Progenitor cell of endocrine pancreas (in vitro differentiated cells): ENCODE measurements around the gene UPP2. TPM values are rescaled to one million over a fixed set of nuclear protein-coding genes. Genes with fewer than 3 reads are reported as not detected.

Experiments
- DNase-seq: peaks from one replicate; pipeline ENCODE4 v3.0.0; 2021; ENCODE audit warnings: low spot score; ENCODE audit not compliant: unreplicated experiment
- H3K27ac Mint-ChIP-seq: 2 replicates; pipeline ENCODE4 v1.8.0; 2021; ENCODE audit warnings: mild to moderate bottlenecking, moderate library complexity, mixed read lengths
- H3K27me3 Mint-ChIP-seq: 2 replicates; pipeline ENCODE4 v1.8.0; 2021; ENCODE audit warnings: mixed read lengths
- H3K36me3 Mint-ChIP-seq: 2 replicates; pipeline ENCODE4 v1.8.0; 2022; ENCODE audit warnings: mixed read lengths; ENCODE audit not compliant: insufficient read depth
- H3K4me1 Mint-ChIP-seq: 2 replicates; pipeline ENCODE4 v1.8.0; 2021; ENCODE audit warnings: low read depth, mixed read lengths
- H3K4me3 Mint-ChIP-seq: 2 replicates; pipeline ENCODE4 v1.8.0; 2021; ENCODE audit warnings: low read depth, mild to moderate bottlenecking, moderate library complexity, mixed read lengths
- H3K9me3 Mint-ChIP-seq: 2 replicates; pipeline ENCODE4 v1.8.0; 2021; ENCODE audit warnings: low read depth, mixed read lengths
- CTCF ChIP-seq: fragments of 200-600 bp; sonication (generic); IDR thresholded peaks from one replicate; pipeline ENCODE4 v1.5.0; 2021; ENCODE audit warnings: antibody characterized with exemption, mild to moderate bottlenecking; ENCODE audit not compliant: unreplicated experiment
- total RNA-seq: library from RNA; stranded (reverse); gene quantifications from 2 replicates; pipeline ENCODE4 v1.2.1, GENCODE V29; 2021

UPP2 gene
- total RNA-seq, 1 donor from 2014 or later, result not detected

- no peak overlapping the region for H3K27ac Mint-ChIP-seq
These were observed 13.6 kb upstream of the UPP2 start for GRCh38 chr2:158088093-158088492.

GRCh38 chr2:158089322-158089721, 12.4 kb upstream of the UPP2 start:
- DNase-seq, result no peak
- H3K4me1 Mint-ChIP-seq, result peaks cover 2% of the 10 kb centered on the region
- peaks cover 35% of the 10 kb centered on the region for H3K9me3 Mint-ChIP-seq
- no peak overlapping the region for H3K27ac Mint-ChIP-seq
- H3K36me3 Mint-ChIP-seq, result no peaks in the 10 kb centered on the region
- no peaks in the 10 kb centered on the region for H3K27me3 Mint-ChIP-seq
- H3K4me3 Mint-ChIP-seq, result no peak overlapping the region
- no peak for TF ChIP-seq CTCF

More at GRCh38 chr2:158088093-158088492, 13.6 kb upstream of the UPP2 start:
- Mint-ChIP-seq H3K36me3 (no peaks in the 10 kb centered on the region), H3K9me3 (peaks cover 36% of the 10 kb centered on the region), H3K4me1 (no peaks in the 10 kb centered on the region), H3K4me3 (no peak overlapping the region), H3K27me3 (no peaks in the 10 kb centered on the region)
- TF ChIP-seq CTCF, result no peak
- no peak for DNase-seq

GRCh38 chr2:158091647-158092046, 10.0 kb upstream of the UPP2 start:
- Mint-ChIP-seq H3K27ac (no peak overlapping the region), H3K27me3 (no peaks in the 10 kb centered on the region), H3K4me3 (no peak overlapping the region), H3K36me3 (no peaks in the 10 kb centered on the region), H3K4me1 (peaks cover 12% of the 10 kb centered on the region), H3K9me3 (peaks cover 18% of the 10 kb centered on the region)
- no peak for DNase-seq
- no peak for TF ChIP-seq CTCF

- no peaks in the 10 kb centered on the region for H3K9me3 Mint-ChIP-seq
- TF ChIP-seq CTCF, result no peak
- no peak for DNase-seq
- H3K27me3 Mint-ChIP-seq, result no peaks in the 10 kb centered on the region
- H3K36me3 Mint-ChIP-seq, result no peaks in the 10 kb centered on the region
- H3K4me3 Mint-ChIP-seq, result no peak overlapping the region
- H3K27ac Mint-ChIP-seq, result no peak overlapping the region
- H3K4me1 Mint-ChIP-seq, result peaks cover 12% of the 10 kb centered on the region
These were observed 7.1 kb upstream of the UPP2 start for GRCh38 chr2:158094487-158095092.

GRCh38 chr2:158095269-158095668, 6.4 kb upstream of the UPP2 start:
- no peak for DNase-seq
- Mint-ChIP-seq H3K9me3 (no peaks in the 10 kb centered on the region), H3K27me3 (no peaks in the 10 kb centered on the region), H3K27ac (no peak overlapping the region), H3K4me3 (no peak overlapping the region), H3K36me3 (no peaks in the 10 kb centered on the region), H3K4me1 (peaks cover 12% of the 10 kb centered on the region)
- TF ChIP-seq CTCF, result no peak
